GM12878 (cell line): Measurements from ENCODE around the gene CALY. TPM values are rescaled to one million over a fixed set of nuclear protein-coding genes. Genes with fewer than 3 reads are reported as not detected.

Experiments
- ATAC-seq: fragments of 200-7000 bp; cut with Tn5 transposase; 3 replicates; pipeline ENCODE4 v1.9.1; 2020; ENCODE audit warnings: mild to moderate bottlenecking, moderate library complexity
- Bru-seq: library from RNA; stranded (reverse); fragments of 400-500 nt; gene quantifications from one replicate; lab custom pipeline; 2021; lab: Mats Ljungman, UMichigan
- BruChase-seq, 2 experiments: library from RNA; stranded (reverse); fragments of 400-500 nt; gene quantifications; one replicate each; lab custom pipeline; 2021; lab: Mats Ljungman, UMichigan
- BruUV-seq: library from RNA; stranded (reverse); fragments of 400-500 nt; replicated peaks from 2 replicates; lab custom pipeline; 2021; lab: Mats Ljungman, UMichigan
- CTCF ChIA-PET: fragments of 300-600 bp; sonication (Branson Sonifier 250); formaldehyde crosslinking; extraction: SDS; loops from one replicate; lab custom pipeline; 2021; ENCODE audit warnings: inconsistent platforms; lab: Yijun Ruan, JAX
- POLR2A ChIA-PET: fragments of 350-600 bp; formaldehyde crosslinking; extraction: SDS; loops from one replicate; lab custom pipeline; 2021; ENCODE audit warnings: inconsistent platforms; lab: Charles Lee
- RAD21 ChIA-PET: fragments of 300-600 bp; sonication (Branson Sonifier 250); formaldehyde crosslinking; loops from one replicate; lab custom pipeline; 2023; ENCODE audit warnings: antibody characterized with exemption; ENCODE audit not compliant: unreplicated experiment; lab: Charles Lee
- SMC1A ChIA-PET: fragments of 300-600 bp; sonication (Branson Sonifier 250); formaldehyde crosslinking; loops from one replicate; lab custom pipeline; 2023; ENCODE audit not compliant: unreplicated experiment, uncharacterized antibody; lab: Charles Lee
- DNase-seq: peaks from one replicate; pipeline ENCODE4 v3.0.0-alpha.2; 2011; ENCODE audit warnings: low read depth, low spot score
- FAIRE-seq: peaks from 3 replicates; lab custom pipeline; 2011; peaks lifted over from hg19 to GRCh38; lab: Jason Lieb, UNC
- H2AFZ ChIP-seq: 2 replicates; pipeline ENCODE4 v1.6.0; 2011; ENCODE audit warnings: low read depth, low read length, control low read depth; ENCODE audit not compliant: control insufficient read depth
- H3K27ac ChIP-seq: 2 replicates; pipeline ENCODE4 v1.5.1; 2011; ENCODE audit warnings: control low read depth; ENCODE audit not compliant: control insufficient read depth, insufficient read depth
- H3K27me3 ChIP-seq, 2 experiments: replicated peaks in 1 of 2; 2 replicates each; pipeline versions ENCODE4 v1.6.0 to v1.6.1; 2011; ENCODE audit warnings: low read length in 1 of 2; ENCODE audit not compliant: control insufficient read depth in 2 of 2, insufficient read depth in 2 of 2
- H3K36me3 ChIP-seq, 2 experiments: 2 replicates each; pipeline ENCODE4 v1.5.1; 2011; ENCODE audit warnings: low read length in 1 of 2; ENCODE audit not compliant: control insufficient read depth in 2 of 2, insufficient read depth in 2 of 2
- H3K4me1 ChIP-seq: 2 replicates; pipeline ENCODE4 v1.6.1; 2011; ENCODE audit warnings: mild to moderate bottlenecking, low read length, moderate library complexity, mixed read lengths; ENCODE audit not compliant: control insufficient read depth, insufficient read depth
- H3K4me2 ChIP-seq: 2 replicates; pipeline ENCODE4 v1.6.0; 2011; ENCODE audit warnings: control low read depth; ENCODE audit not compliant: control insufficient read depth, insufficient read depth
- H3K4me3 ChIP-seq: fragments of 200-600 bp; sonication (generic); 2 replicates; pipeline ENCODE4 v1.5.1; 2016
- H3K79me2 ChIP-seq: 2 replicates; pipeline ENCODE4 v1.6.0; 2011; ENCODE audit warnings: low read length; ENCODE audit not compliant: control insufficient read depth, insufficient read depth
- H3K9ac ChIP-seq: 2 replicates; pipeline ENCODE4 v1.8.0; 2011; ENCODE audit warnings: low read length, control low read depth, mixed read lengths; ENCODE audit not compliant: control insufficient read depth, insufficient read depth
- H3K9me3 ChIP-seq: replicated peaks from 3 replicates; pipeline ENCODE4 v1.5.1; 2011; ENCODE audit warnings: mild to moderate bottlenecking, low read length; ENCODE audit not compliant: control insufficient read depth, insufficient read depth
- H4K20me1 ChIP-seq: 2 replicates; pipeline ENCODE4 v1.6.0; 2011; ENCODE audit not compliant: control insufficient read depth, insufficient read depth
- BCL11A ChIP-seq: IDR thresholded peaks from 2 replicates; pipeline ENCODE4 v1.6.1; 2011; ENCODE audit warnings: low read depth, low read length
- BHLHE40 ChIP-seq, 2 experiments: fragments of 450-650 bp in 1 of 2; IDR thresholded peaks; 2 replicates each; pipeline ENCODE4 v1.6.1; 2011 to 2017; ENCODE audit warnings: low read depth in 2 of 2, borderline replicate concordance in 1 of 2, improper control_type of control experiment in 1 of 2, low read length in 1 of 2, mild to moderate bottlenecking in 1 of 2
- BMI1 ChIP-seq: fragments of 450-650 bp; IDR thresholded peaks from 2 replicates; pipeline ENCODE4 v1.6.1; 2016; ENCODE audit warnings: mild to moderate bottlenecking, moderate library complexity, borderline replicate concordance
- CREB1 ChIP-seq: IDR thresholded peaks from 2 replicates; pipeline ENCODE4 v1.6.1; 2012; ENCODE audit warnings: low read depth, mild to moderate bottlenecking, inconsistent platforms
- GATAD2B ChIP-seq: fragments of 450-650 bp; conservative IDR thresholded peaks from 2 replicates; pipeline ENCODE4 v1.6.1; 2017; ENCODE audit warnings: low read depth, mild to moderate bottlenecking, moderate library complexity
- HDGF ChIP-seq: fragments of 450-650 bp; IDR thresholded peaks from 2 replicates; pipeline ENCODE4 v1.6.1; 2016; ENCODE audit warnings: antibody characterized with exemption
- JUNB ChIP-seq: IDR thresholded peaks from 2 replicates; pipeline ENCODE4 v1.6.1; 2016; ENCODE audit warnings: antibody characterized with exemption, mild to moderate bottlenecking
- NBN ChIP-seq: fragments of 450-650 bp; IDR thresholded peaks from 2 replicates; pipeline ENCODE4 v1.6.1; 2016
- POLR2AphosphoS2 ChIP-seq: IDR thresholded peaks from 2 replicates; pipeline ENCODE4 v1.6.1; 2011; ENCODE audit warnings: low read depth, mild to moderate bottlenecking, low read length, improper control_type of control experiment, moderate library complexity
- TCF3 ChIP-seq: IDR thresholded peaks from 2 replicates; pipeline ENCODE4 v1.6.1; 2012; ENCODE audit warnings: low read depth, mild to moderate bottlenecking, low read length, borderline replicate concordance; ENCODE audit not compliant: insufficient read depth
- YBX1 ChIP-seq: fragments of 450-650 bp; IDR thresholded peaks from 2 replicates; pipeline ENCODE4 v1.6.1; 2016; ENCODE audit warnings: antibody characterized with exemption
- WGBS: methylation state at CpG from one replicate; pipeline ENCODE4 v1.1.6; 2016; ENCODE audit warnings: low lambda C conversion rate; ENCODE audit not compliant: insufficient replicate concordance, insufficient coverage; ENCODE audit errors: missing lambda C conversion rate; 5-methylcytosine and 5-hydroxymethylcytosine counted together
- in situ Hi-C: fragments of 300-500 bp; cut with MboI; formaldehyde crosslinking; loops from 9 replicates; pipeline ENCODE4 v1.14.3; 2018; ENCODE audit warnings: mixed read lengths
- intact Hi-C: fragments of 100-400 bp; cut with micrococcal nuclease; formaldehyde crosslinking; loops from one replicate; pipeline ENCODE4 v1.14.2; 2022; ENCODE audit not compliant: unreplicated experiment
- long read RNA-seq, 2 experiments: library from polyadenylated mRNA; unstranded; transcript quantifications; one replicate each; pipeline ENCODE4 v2.0.0, GENCODE V29; 2019 to 2020
- polyA minus RNA-seq, 3 experiments: library from RNA; depleted of rRNA, polyadenylated mRNA; stranded (reverse); fragments of >200 nt; gene quantifications; 2 replicates each; pipeline ENCODE4 v1.2.3, GENCODE V29; 2011
- polyA plus RNA-seq, 11 experiments: library from polyadenylated mRNA; depleted of rRNA in 4 of 11; unstranded in 6 of 11; stranded (reverse) in 5 of 11; fragments of >200 nt; fragmentation: Nextera tagmentation in 4 of 11; fragmentation: Illumina TruSeq in 1 of 11; extraction: Ambion mirVana in 4 of 11; extraction: Trizol in 1 of 11; gene quantifications; 1 replicate in 1 of 11; 2 replicates in 10 of 11; pipeline versions ENCODE4 v1.2.1 to v1.2.3, GENCODE V29; 2011 to 2016; ENCODE audit warnings: inconsistent platforms in 2 of 11, missing spikeins in 2 of 11, low read depth in 1 of 11
- total RNA-seq, 4 experiments: library from RNA; depleted of rRNA in 3 of 4; stranded (reverse); fragments of >200 nt in 3 of 4; fragmentation: Illumina TruSeq in 1 of 4; extraction: Trizol in 1 of 4; gene quantifications; 2 replicates each; pipeline versions ENCODE4 v1.2.1 to v1.2.3, GENCODE V29; 2013 to 2021
- TF ChIP-seq, protein P1 (sequence below): IDR thresholded peaks from 2 replicates; pipeline ENCODE4 v1.6.1; 2011; ENCODE audit warnings: borderline replicate concordance, low read depth, mild to moderate bottlenecking, moderate library complexity, low read length; ENCODE audit not compliant: insufficient read depth, poor library complexity, severe bottlenecking
- TF ChIP-seq, protein P2 (sequence below): fragments of 450-650 bp; IDR thresholded peaks from 2 replicates; pipeline ENCODE4 v1.6.1; 2016; ENCODE audit warnings: mild to moderate bottlenecking

The CALY gene, protein sequence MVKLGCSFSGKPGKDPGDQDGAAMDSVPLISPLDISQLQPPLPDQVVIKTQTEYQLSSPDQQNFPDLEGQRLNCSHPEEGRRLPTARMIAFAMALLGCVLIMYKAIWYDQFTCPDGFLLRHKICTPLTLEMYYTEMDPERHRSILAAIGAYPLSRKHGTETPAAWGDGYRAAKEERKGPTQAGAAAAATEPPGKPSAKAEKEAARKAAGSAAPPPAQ
- total RNA-seq (2013; cell fraction: nucleolus; rRNA removed): not detected in 2 replicates
- total RNA-seq (2014; rRNA removed) (not detected in 2 replicates), total RNA-seq (2014; rRNA removed; fragmentation: Illumina TruSeq; extraction: Trizol) (not detected in 2 replicates), total RNA-seq (2021) (not detected in 2 replicates), polyA plus RNA-seq (2011; rRNA removed) (0.07 TPM in 1 of 2 replicates, not detected in the other), polyA plus RNA-seq (2014; fragmentation: Illumina TruSeq; extraction: Trizol) (not detected in 2 replicates), polyA plus RNA-seq (2014; fragmentation: Nextera tagmentation; extraction: Ambion mirVana) (not detected), polyA plus RNA-seq (2014; rRNA removed) (not detected in 2 replicates), polyA plus RNA-seq (2016; fragmentation: Nextera tagmentation; extraction: Ambion mirVana) (not detected), polyA minus RNA-seq (2011; rRNA and poly(A)+ RNA removed) (not detected in 2 replicates), Bru-seq, nascent RNA (percentile 13 among the genes with signal in this experiment), BruChase-seq, experiment 1, labeled RNA remaining after a 6-hour chase (percentile 11 among the genes with signal in this experiment), BruChase-seq, experiment 2, labeled RNA remaining after a 2-hour chase (percentile 10 among the genes with signal in this experiment)
- not detected for polyA plus RNA-seq (2011; ENCODE audit: low read depth)
- 0.07 TPM in 1 of 2 replicates, not detected in the other for polyA plus RNA-seq (2011; cell fraction: cytosol; rRNA removed)
- 0.44 and 0.87 TPM in 2 replicates for polyA plus RNA-seq (2011; cell fraction: nucleus; rRNA removed)
- not detected in 2 replicates for polyA plus RNA-seq (2012)
- polyA minus RNA-seq (2011; cell fraction: cytosol; rRNA and poly(A)+ RNA removed): not detected in 2 replicates
- not detected in 2 replicates for polyA minus RNA-seq (2011; cell fraction: nucleus; rRNA and poly(A)+ RNA removed)
- long read RNA-seq, experiment 1: 0 reads
- long read RNA-seq, experiment 2: 0 reads

DNA sequence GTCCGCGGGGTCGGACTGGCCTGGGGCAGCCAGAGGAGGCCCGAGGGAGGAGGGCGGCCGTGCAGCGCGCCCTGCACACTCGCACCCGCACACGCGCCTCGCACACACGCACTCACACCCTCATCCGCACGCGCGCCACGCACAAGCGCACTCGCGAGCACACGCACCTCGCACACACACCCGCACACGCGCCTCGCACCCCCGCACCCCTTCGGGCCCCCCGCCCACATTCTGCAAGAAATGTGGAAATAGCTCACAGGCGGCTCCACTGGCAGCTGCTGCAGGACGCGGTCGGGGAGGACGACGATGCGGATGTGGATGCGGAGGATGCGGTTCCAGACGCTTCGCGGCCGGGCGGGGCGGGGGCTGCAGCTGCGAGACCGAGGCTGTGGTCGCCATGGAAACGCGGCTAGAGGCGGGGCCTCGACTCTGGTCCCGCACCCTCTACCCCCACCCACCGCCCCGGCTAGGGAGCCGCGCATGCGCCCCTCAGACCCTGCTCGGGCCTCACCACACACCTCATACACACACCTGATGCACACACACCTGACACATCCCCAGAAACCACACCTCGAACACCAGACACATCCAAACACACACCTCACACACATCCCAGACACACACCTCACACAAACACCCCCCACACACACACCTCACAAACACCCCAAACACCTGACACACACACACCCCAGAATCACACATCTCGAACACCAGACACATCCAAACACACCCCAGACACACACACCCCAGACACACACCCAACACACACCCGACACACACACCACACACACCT lies at the start of gene CALY:
CALY (minus strand) TSS at position 320 of the 793 bp plus-strand sequence. CDS start 7,907 bp downstream, outside the sequence.
- 60% methylated on average over 42 of the region's 63 CpGs for WGBS
- ChIA-PET SMC1A (no interaction called here), CTCF (no interaction called here), POLR2A (no interaction called here), RAD21 (no interaction called here)
- Histone ChIP-seq H3K79me2 (no peaks in the 10 kb centered on the region), H3K27me3 (peaks cover 5 to 12% of the 10 kb centered on the region in 2 experiments), H3K36me3 (no peaks in the 10 kb centered on the region), H3K27ac (no peak within 1 kb of the TSS), H3K9ac (no peak within 1 kb of the TSS), H2AFZ (no peak within 1 kb of the TSS), H3K4me3 (no peak within 1 kb of the TSS), H3K9me3 (no peaks in the 10 kb centered on the region; the same call in 2 of the 3 replicates), H3K4me2 (no peak within 1 kb of the TSS), H3K4me1 (no peaks in the 10 kb centered on the region), H4K20me1 (no peaks in the 10 kb centered on the region)
- intact Hi-C loops (no loop called here), in situ Hi-C loops (no loop called here)
- FAIRE-seq: no peak
- TF ChIP-seq, protein P1, sequence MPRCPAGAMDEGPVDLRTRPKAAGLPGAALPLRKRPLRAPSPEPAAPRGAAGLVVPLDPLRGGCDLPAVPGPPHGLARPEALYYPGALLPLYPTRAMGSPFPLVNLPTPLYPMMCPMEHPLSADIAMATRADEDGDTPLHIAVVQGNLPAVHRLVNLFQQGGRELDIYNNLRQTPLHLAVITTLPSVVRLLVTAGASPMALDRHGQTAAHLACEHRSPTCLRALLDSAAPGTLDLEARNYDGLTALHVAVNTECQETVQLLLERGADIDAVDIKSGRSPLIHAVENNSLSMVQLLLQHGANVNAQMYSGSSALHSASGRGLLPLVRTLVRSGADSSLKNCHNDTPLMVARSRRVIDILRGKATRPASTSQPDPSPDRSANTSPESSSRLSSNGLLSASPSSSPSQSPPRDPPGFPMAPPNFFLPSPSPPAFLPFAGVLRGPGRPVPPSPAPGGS: peak; percentile 65
- no peak for TF ChIP-seq BCL11A
- no peak for TF ChIP-seq CREB1
- TF ChIP-seq BMI1: peak; percentile 47; the same call in 1 of the 2 replicates
- TF ChIP-seq JUNB: no peak
- no peak for TF ChIP-seq YBX1
- peak in 1 of 2 experiments; percentile 5; a peak in 1 of 4 replicates for TF ChIP-seq BHLHE40 (IDR thresholded peaks at IDR 0.05; ENCODE audit: borderline replicate concordance in 1 of 2, low read depth in 2 of 2, low read length in 1 of 2)
- TF ChIP-seq POLR2AphosphoS2: no peak
- TF ChIP-seq HDGF: 0 out of 2 replicates have a peak, but pooled peaks have one; percentile 34
- TF ChIP-seq GATAD2B: no peak
- TF ChIP-seq TCF3: peak; percentile 64; the same call in 1 of the 2 replicates
- TF ChIP-seq NBN: peak; percentile 43; the same call in 1 of the 2 replicates
- TF ChIP-seq, protein P2, sequence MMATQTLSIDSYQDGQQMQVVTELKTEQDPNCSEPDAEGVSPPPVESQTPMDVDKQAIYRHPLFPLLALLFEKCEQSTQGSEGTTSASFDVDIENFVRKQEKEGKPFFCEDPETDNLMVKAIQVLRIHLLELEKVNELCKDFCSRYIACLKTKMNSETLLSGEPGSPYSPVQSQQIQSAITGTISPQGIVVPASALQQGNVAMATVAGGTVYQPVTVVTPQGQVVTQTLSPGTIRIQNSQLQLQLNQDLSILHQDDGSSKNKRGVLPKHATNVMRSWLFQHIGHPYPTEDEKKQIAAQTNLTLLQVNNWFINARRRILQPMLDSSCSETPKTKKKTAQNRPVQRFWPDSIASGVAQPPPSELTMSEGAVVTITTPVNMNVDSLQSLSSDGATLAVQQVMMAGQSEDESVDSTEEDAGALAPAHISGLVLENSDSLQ: no peak
- ATAC-seq: peak; percentile 40
- no TSS peak for BruUV-seq
- no peak for DNase-seq
